Gastrocnemius medialis (tissue), 4 donors: ENCODE results near the gene RASL12. TPM values are rescaled to one million over a fixed set of nuclear protein-coding genes. Genes with fewer than 3 reads are reported as not detected.
A peak's percentile ranks its signal among the peaks of the same experiment; 100 is the strongest.

Experiments used
- ATAC-seq, 2 donors: fragments of 150-250 bp; one replicate each; pipeline ENCODE4 v1.9.1; 2016
- DNase-seq, 2 donors: peaks; one replicate each; pipeline ENCODE4 v3.0.0-alpha.2; 2019
- H3K27ac ChIP-seq, 4 donors: fragments of 200-600 bp; sonication (generic); 1 replicate in 1 of 4; 2 replicates in 3 of 4; pipeline ENCODE4 v1.5.1; 2016 to 2018; ENCODE audit warnings: mild to moderate bottlenecking in 2 of 4, moderate library complexity in 1 of 4
- H3K27me3 ChIP-seq, 3 donors: fragments of 200-600 bp; sonication (generic) in 2 of 3; 1 replicate in 1 of 3; 2 replicates in 2 of 3; pipeline versions ENCODE4 v1.5.1 to v1.6.0; 2016 to 2019; ENCODE audit warnings: mild to moderate bottlenecking in 1 of 3, moderate library complexity in 1 of 3
- H3K36me3 ChIP-seq, 2 donors: fragments of 200-600 bp; sonication (generic) in 1 of 2; one replicate each; pipeline ENCODE4 v1.5.1; 2017 to 2018
- H3K4me1 ChIP-seq, 2 donors: fragments of 200-600 bp; sonication (generic) in 1 of 2; one replicate each; pipeline ENCODE4 v1.5.1; 2016 to 2017; ENCODE audit warnings: mild to moderate bottlenecking in 2 of 2
- H3K4me3 ChIP-seq, 4 donors: fragments of 200-600 bp; sonication (generic) in 3 of 4; 1 replicate in 1 of 4; 2 replicates in 3 of 4; pipeline ENCODE4 v1.5.1; 2016 to 2019; ENCODE audit warnings: mild to moderate bottlenecking in 2 of 4
- H3K9me3 ChIP-seq, 3 donors: fragments of 200-600 bp; sonication (generic) in 2 of 3; 1 replicate in 1 of 3; 2 replicates in 2 of 3; pipeline ENCODE4 v1.5.1; 2016 to 2019
- POLR2A ChIP-seq, 2 donors: fragments of 450-650 bp; IDR thresholded peaks; one replicate each; pipeline ENCODE4 v1.6.1; 2017; ENCODE audit warnings: antibody characterized with exemption in 2 of 2, mild to moderate bottlenecking in 2 of 2, moderate library complexity in 2 of 2
- in situ Hi-C, 4 donors: fragments of 200-750 bp; cut with MboI; loops; one replicate each; pipeline versions ENCODE4 v1.15.0 to v1.8.0; 2017; ENCODE audit warnings: low sequenced_read_pairs in 4 of 4
- intact Hi-C: fragments of 100-400 bp; cut with DNase I; formaldehyde crosslinking; loops from one replicate; pipeline ENCODE4 v1.15.1; 2023; ENCODE audit warnings: low total_unique reads
- total RNA-seq, 4 donors: library from RNA; depleted of rRNA; stranded (reverse); fragments of >200 nt; gene quantifications; one replicate each; pipeline versions ENCODE4 v1.1.0 to v1.2.3, GENCODE V29; 2016
- TF ChIP-seq, protein P1 (sequence below), 5 experiments: fragments of 450-650 bp in 3 of 5; fragments of 200-600 bp in 2 of 5; sonication (generic) in 2 of 5; IDR thresholded peaks in 4 of 5; conservative IDR thresholded peaks in 1 of 5; 1 replicate in 4 of 5; 2 replicates in 1 of 5; pipeline ENCODE4 v1.5.1; 2016 to 2019; ENCODE audit warnings: antibody characterized with exemption in 5 of 5, mild to moderate bottlenecking in 3 of 5, moderate library complexity in 3 of 5

RASL12 gene
- total RNA-seq, 4 donors from 2014 or later: 2.8 to 8.2 (median 5.4) TPM

DNA sequence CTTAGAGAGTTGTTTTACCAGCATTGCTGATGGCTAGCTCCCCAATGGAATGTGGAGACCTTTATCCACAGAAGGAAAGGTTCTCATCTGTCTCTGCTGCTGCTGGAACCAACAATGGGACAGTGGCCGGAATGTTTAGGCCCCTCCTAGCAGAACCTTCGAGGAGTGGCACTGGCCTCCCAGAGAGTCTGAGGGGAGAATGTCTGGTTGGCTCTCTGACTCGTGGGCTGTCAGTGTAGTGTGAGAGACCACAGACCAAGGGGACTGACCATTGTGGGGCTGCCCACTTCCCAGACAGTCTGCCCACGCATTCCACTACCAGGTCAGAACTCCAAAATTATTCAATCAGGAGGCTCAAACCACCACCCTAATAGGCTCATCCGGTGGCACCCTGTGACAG, 5.1 kb downstream of the RASL12 start:
- ATAC-seq (no peak), DNase-seq (no peak)
- H3K27me3 ChIP-seq: peaks cover 0 to 2% (median 0%) of the 10 kb centered on the region in 3 donors
- H3K9me3 ChIP-seq: no peaks in the 10 kb centered on the region
- H3K4me3 ChIP-seq: no peak overlapping the region
- intact Hi-C loops: no loop called here
- H3K4me1 ChIP-seq: no peaks in the 10 kb centered on the region
- in situ Hi-C loops: no loop called here
- H3K36me3 ChIP-seq: no peaks in the 10 kb centered on the region
- TF ChIP-seq POLR2A (IDR thresholded peaks at IDR 0.05): no peak
- H3K27ac ChIP-seq: peak overlapping the region in 1 of 4 donors; percentile 65

DNA sequence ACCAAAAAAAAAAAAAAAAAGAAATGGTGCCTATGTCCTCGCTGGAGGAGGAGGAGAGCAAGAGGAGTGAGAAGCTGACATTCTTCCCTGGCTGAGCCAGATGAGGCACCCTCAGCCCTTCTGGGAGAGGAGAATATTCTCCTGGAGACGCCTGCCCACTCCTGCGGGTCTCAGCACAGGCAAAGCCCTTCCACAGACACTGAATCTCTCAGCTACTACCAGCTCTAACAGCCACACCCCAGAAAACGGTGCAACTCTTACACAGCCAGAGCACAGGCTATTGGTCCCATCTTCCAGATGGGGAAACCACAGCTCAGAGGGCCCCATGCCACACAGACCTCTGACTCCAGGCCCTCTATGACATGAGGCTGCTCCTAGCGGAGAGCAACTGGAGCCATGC, 5.7 kb downstream of the RASL12 start:
- Histone ChIP-seq H3K27me3 (no peaks in the 10 kb centered on the region), H3K4me1 (no peaks in the 10 kb centered on the region), H3K36me3 (no peaks in the 10 kb centered on the region), H3K4me3 (no peak overlapping the region), H3K9me3 (no peaks in the 10 kb centered on the region), H3K27ac (peak overlapping the region in 2 of 4 donors; percentile 3 to 65)
- DNase-seq (no peak), ATAC-seq (no peak)
- intact Hi-C loops: no loop called here
- in situ Hi-C loops: no loop called here
- TF ChIP-seq, protein P1, sequence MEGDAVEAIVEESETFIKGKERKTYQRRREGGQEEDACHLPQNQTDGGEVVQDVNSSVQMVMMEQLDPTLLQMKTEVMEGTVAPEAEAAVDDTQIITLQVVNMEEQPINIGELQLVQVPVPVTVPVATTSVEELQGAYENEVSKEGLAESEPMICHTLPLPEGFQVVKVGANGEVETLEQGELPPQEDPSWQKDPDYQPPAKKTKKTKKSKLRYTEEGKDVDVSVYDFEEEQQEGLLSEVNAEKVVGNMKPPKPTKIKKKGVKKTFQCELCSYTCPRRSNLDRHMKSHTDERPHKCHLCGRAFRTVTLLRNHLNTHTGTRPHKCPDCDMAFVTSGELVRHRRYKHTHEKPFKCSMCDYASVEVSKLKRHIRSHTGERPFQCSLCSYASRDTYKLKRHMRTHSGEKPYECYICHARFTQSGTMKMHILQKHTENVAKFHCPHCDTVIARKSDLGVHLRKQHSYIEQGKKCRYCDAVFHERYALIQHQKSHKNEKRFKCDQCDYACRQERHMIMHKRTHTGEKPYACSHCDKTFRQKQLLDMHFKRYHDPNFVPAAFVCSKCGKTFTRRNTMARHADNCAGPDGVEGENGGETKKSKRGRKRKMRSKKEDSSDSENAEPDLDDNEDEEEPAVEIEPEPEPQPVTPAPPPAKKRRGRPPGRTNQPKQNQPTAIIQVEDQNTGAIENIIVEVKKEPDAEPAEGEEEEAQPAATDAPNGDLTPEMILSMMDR (IDR thresholded peaks at IDR 0.05 in 4 of 5, conservative IDR thresholded peaks at IDR 0.05 in 1 of 5): no peak
- no peak for TF ChIP-seq POLR2A (IDR thresholded peaks at IDR 0.05)

DNA sequence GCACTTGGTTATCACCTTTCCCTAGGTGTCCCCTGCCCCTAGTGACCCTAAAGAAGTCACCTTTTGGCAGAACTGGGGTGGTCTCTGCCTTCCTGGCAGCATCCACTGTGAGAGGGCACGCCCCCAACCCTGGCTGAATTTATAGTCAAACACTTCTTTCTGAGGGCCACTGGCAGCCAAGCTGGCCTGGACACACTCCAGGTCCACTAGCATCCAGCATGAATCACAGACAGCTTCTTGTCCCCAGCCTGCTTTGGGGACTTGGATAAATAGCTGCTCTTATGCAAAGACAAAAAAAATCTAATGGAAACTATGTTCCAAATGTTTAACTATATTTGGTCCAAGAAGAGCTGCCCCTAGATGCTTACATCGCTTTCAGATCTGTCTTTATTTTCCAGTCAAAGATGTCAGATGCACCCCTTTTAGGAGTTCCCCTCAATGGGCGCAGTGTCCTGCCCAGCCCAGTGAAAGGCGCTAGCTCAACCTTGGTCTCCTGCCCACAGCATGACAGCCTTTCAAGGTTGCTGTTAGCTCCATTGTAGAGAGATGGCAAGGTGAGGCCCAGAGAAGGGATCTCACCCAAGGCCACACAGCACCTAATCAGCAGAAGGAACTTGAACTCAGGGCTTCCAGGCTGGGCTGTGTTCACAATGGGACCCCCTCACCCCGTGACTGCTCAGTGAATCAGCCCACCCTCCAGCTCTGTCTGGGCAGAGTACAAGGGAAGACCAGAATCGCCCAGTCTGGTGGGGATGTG, 7.0 kb downstream of the RASL12 start:
- no peaks in the 10 kb centered on the region for H3K36me3 ChIP-seq
- peak overlapping the region in 3 of 4 donors; percentile 3 to 65 (median 48) for H3K27ac ChIP-seq
- H3K4me1 ChIP-seq: no peaks in the 10 kb centered on the region
- ATAC-seq: no peak
- TF ChIP-seq POLR2A (IDR thresholded peaks at IDR 0.05): no peak
- TF ChIP-seq, protein P1 (IDR thresholded peaks at IDR 0.05 in 4 of 5, conservative IDR thresholded peaks at IDR 0.05 in 1 of 5): no peak
- no peaks in the 10 kb centered on the region for H3K27me3 ChIP-seq
- H3K4me3 ChIP-seq: no peak overlapping the region
- no peak for DNase-seq
- intact Hi-C loops (no loop called here), in situ Hi-C loops (no loop called here)
- H3K9me3 ChIP-seq: no peaks in the 10 kb centered on the region

DNA sequence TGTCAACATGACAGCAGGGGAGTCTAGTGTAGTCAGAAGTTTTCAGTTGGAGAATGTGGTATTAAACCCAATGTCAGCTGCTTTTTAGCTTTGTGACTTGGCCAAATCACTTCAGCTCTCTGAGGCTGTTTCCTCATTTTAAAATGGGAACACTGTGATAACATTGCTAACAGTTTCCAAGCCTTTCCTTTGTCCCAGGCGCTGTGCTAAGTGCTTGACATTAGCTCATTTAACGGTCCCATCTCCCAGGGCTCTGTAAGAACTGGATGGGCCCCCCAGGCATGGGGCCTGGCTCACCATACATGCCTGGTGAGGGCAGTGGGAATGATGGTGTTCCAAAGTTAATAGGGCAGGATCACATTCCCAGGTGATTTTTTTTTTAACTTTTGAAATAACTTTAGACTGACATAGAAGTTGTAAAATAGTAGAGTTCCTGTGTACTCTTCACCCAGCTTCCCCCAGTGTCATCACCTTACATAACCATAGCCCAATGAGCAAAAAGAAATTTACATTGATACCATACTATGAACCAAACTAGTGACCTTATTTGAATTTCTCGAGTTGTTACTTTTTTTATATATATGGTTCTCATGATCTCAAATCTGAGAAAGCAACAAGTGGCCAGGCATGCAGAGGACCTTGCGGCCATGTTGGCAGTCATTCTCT, 7.7 kb downstream of the RASL12 start:
- intact Hi-C loops: no loop called here
- no peaks in the 10 kb centered on the region for H3K9me3 ChIP-seq
- H3K36me3 ChIP-seq: no peaks in the 10 kb centered on the region
- peaks cover 0 to 6% of the 10 kb centered on the region in 2 donors for H3K4me1 ChIP-seq
- H3K27ac ChIP-seq: peak overlapping the region in 2 of 4 donors; percentile 49 to 51
- H3K27me3 ChIP-seq: no peaks in the 10 kb centered on the region
- TF ChIP-seq, protein P1 (IDR thresholded peaks at IDR 0.05 in 4 of 5, conservative IDR thresholded peaks at IDR 0.05 in 1 of 5): no peak
- TF ChIP-seq POLR2A (IDR thresholded peaks at IDR 0.05): no peak
- no peak overlapping the region for H3K4me3 ChIP-seq
- in situ Hi-C loops: no loop called here
- DNase-seq: no peak
- ATAC-seq: no peak

DNA sequence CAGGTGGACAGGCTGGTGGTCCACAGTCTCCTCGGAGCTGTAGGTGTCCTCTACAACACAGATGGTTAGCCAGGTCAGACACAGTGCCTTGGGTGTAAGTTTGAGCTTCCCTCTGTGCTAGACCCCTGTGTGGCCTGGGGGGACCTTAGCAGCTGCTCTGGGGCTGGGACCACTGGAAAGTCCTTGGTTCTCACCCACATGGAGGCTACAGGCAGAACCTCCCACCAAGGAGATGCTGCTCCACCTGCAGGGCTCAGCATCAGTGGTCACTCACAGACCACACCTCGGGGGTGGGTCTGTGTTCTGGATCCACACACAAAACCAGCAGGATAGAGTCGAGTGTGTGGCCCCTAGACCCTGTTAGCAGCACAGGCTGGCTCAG, 8.4 kb downstream of the RASL12 start:
- no peak for DNase-seq
- H3K27me3 ChIP-seq: no peaks in the 10 kb centered on the region
- H3K36me3 ChIP-seq: no peaks in the 10 kb centered on the region
- H3K4me1 ChIP-seq: peaks cover 0 to 6% of the 10 kb centered on the region in 2 donors
- intact Hi-C loops (no loop called here), in situ Hi-C loops (no loop called here)
- H3K27ac ChIP-seq: peak overlapping the region in 2 of 4 donors; percentile 42 to 49
- ATAC-seq: no peak
- no peaks in the 10 kb centered on the region for H3K9me3 ChIP-seq
- TF ChIP-seq, protein P1 (IDR thresholded peaks at IDR 0.05 in 4 of 5, conservative IDR thresholded peaks at IDR 0.05 in 1 of 5): no peak
- TF ChIP-seq POLR2A (IDR thresholded peaks at IDR 0.05): no peak
- no peak overlapping the region for H3K4me3 ChIP-seq
